Neural cell (in vitro differentiated cells): ENCODE data around the gene S100P. TPM values are rescaled to one million over a fixed set of nuclear protein-coding genes. Genes with fewer than 3 reads are reported as not detected.

Source experiments
- H2AFZ ChIP-seq: fragments of 200-600, 300-800 bp; sonication (generic), shearing (Covaris generic); 2 replicates; pipeline ENCODE4 v1.6.0; 2014; ENCODE audit warnings: low read depth, mild to moderate bottlenecking, antibody characterized with exemption, low read length, moderate library complexity
- H3F3A ChIP-seq: fragments of 200-600 bp; shearing (Covaris generic); 2 replicates; pipeline ENCODE4 v1.6.1; 2016; ENCODE audit warnings: mild to moderate bottlenecking, moderate library complexity, mixed read lengths, antibody characterized with exemption, low read length; ENCODE audit not compliant: insufficient read depth, poor library complexity, severe bottlenecking
- H3K27ac ChIP-seq: fragments of 200-600, 300-800 bp; sonication (generic), shearing (Covaris generic); 2 replicates; pipeline ENCODE4 v1.5.1; 2014; ENCODE audit warnings: mild to moderate bottlenecking, low read length, moderate library complexity
- H3K27me3 ChIP-seq: fragments of 300-800, 200-600 bp; sonication (generic), shearing (Covaris generic); 2 replicates; pipeline ENCODE4 v1.6.0; 2014; ENCODE audit warnings: mild to moderate bottlenecking, low read depth, low read length, moderate library complexity; ENCODE audit not compliant: insufficient read depth
- H3K36me3 ChIP-seq: fragments of 300-800, 200-600 bp; sonication (generic), shearing (Covaris generic); 2 replicates; pipeline ENCODE4 v1.5.1; 2014; ENCODE audit warnings: mild to moderate bottlenecking, antibody characterized with exemption, low read length, moderate library complexity; ENCODE audit not compliant: insufficient read depth
- H3K4me2 ChIP-seq: fragments of 300-800, 200-600 bp; sonication (generic), shearing (Covaris generic); 2 replicates; pipeline ENCODE4 v1.6.0; 2014; ENCODE audit warnings: mild to moderate bottlenecking, low read length
- H3K4me3 ChIP-seq: fragments of 300-800, 200-600 bp; sonication (generic), shearing (Covaris generic); 2 replicates; pipeline ENCODE4 v1.5.1; 2014; ENCODE audit warnings: mild to moderate bottlenecking, low read length, moderate library complexity
- H3K79me2 ChIP-seq: fragments of 200-600 bp; shearing (Covaris generic); replicated peaks from 2 replicates; pipeline ENCODE4 v1.6.0; 2014; ENCODE audit warnings: mild to moderate bottlenecking, low read length, moderate library complexity; ENCODE audit not compliant: insufficient read depth
- H3K9ac ChIP-seq: fragments of 300-800, 200-600 bp; sonication (generic), shearing (Covaris generic); 2 replicates; pipeline ENCODE4 v1.6.1; 2016; ENCODE audit warnings: mild to moderate bottlenecking, low read length, mixed read lengths
- H3K9me2 ChIP-seq: fragments of 200-600 bp; shearing (Covaris generic); 2 replicates; pipeline ENCODE4 v1.6.1; 2016; ENCODE audit warnings: mild to moderate bottlenecking, low read length, mixed read lengths; ENCODE audit not compliant: insufficient read depth
- H3K9me3 ChIP-seq: fragments of 200-600, 300-800 bp; sonication (generic), shearing (Covaris generic); 2 replicates; pipeline ENCODE4 v1.6.1; 2016; ENCODE audit warnings: mild to moderate bottlenecking, mixed run types, low read length, moderate library complexity, mixed read lengths
- H4K20me1 ChIP-seq: fragments of 200-600 bp; shearing (Covaris generic); 2 replicates; pipeline ENCODE4 v1.6.1; 2016; ENCODE audit warnings: mild to moderate bottlenecking, mixed run types; ENCODE audit not compliant: insufficient read depth
- EP300 ChIP-seq: fragments of 450-650 bp; conservative IDR thresholded peaks from 2 replicates; pipeline ENCODE4 v1.6.1; 2014; ENCODE audit warnings: antibody characterized with exemption, mild to moderate bottlenecking, moderate library complexity; ENCODE audit not compliant: poor library complexity, severe bottlenecking
- MXI1 ChIP-seq: fragments of 450-650 bp; conservative IDR thresholded peaks from 2 replicates; pipeline ENCODE4 v1.6.1; 2014; ENCODE audit warnings: antibody characterized with exemption, mild to moderate bottlenecking; ENCODE audit not compliant: poor library complexity, severe bottlenecking
- POLR2AphosphoS5 ChIP-seq: IDR thresholded peaks from 2 replicates; pipeline ENCODE4 v1.6.1; 2012
- RAD21 ChIP-seq: fragments of 450-650 bp; conservative IDR thresholded peaks from 2 replicates; pipeline ENCODE4 v1.6.1; 2014; ENCODE audit warnings: antibody characterized with exemption, mild to moderate bottlenecking, moderate library complexity
- REST ChIP-seq: IDR thresholded peaks from 2 replicates; pipeline ENCODE4 v1.6.1; 2012; ENCODE audit warnings: borderline replicate concordance
- SMC3 ChIP-seq: fragments of 450-650 bp; conservative IDR thresholded peaks from 2 replicates; pipeline ENCODE4 v1.6.1; 2014; ENCODE audit warnings: antibody characterized with exemption, mild to moderate bottlenecking, moderate library complexity; ENCODE audit not compliant: poor library complexity
- TAF1 ChIP-seq: IDR thresholded peaks from 2 replicates; pipeline ENCODE4 v1.6.1; 2012; ENCODE audit warnings: low read depth
- polyA plus RNA-seq: library from polyadenylated mRNA; depleted of rRNA; stranded (reverse); fragments of >200 nt; gene quantifications from 2 replicates; pipeline ENCODE4 v1.2.3, GENCODE V29; 2014
- TF ChIP-seq, protein P1 (sequence below): fragments of 450-650 bp; IDR thresholded peaks from 2 replicates; pipeline ENCODE4 v1.5.1; 2014; ENCODE audit warnings: antibody characterized with exemption, mild to moderate bottlenecking, moderate library complexity; ENCODE audit not compliant: poor library complexity, severe bottlenecking

S100P gene
- polyA plus RNA-seq, 1 donor from 2014 or later = not detected

GRCh38 chr4:6710282-6710681 is 16.6 kb downstream of the S100P start:
- TF ChIP-seq TAF1 (no peak), MXI1 (no peak), SMC3 (no peak), RAD21 (no peak), REST (no peak), EP300 (no peak)
- TF ChIP-seq, protein P1, sequence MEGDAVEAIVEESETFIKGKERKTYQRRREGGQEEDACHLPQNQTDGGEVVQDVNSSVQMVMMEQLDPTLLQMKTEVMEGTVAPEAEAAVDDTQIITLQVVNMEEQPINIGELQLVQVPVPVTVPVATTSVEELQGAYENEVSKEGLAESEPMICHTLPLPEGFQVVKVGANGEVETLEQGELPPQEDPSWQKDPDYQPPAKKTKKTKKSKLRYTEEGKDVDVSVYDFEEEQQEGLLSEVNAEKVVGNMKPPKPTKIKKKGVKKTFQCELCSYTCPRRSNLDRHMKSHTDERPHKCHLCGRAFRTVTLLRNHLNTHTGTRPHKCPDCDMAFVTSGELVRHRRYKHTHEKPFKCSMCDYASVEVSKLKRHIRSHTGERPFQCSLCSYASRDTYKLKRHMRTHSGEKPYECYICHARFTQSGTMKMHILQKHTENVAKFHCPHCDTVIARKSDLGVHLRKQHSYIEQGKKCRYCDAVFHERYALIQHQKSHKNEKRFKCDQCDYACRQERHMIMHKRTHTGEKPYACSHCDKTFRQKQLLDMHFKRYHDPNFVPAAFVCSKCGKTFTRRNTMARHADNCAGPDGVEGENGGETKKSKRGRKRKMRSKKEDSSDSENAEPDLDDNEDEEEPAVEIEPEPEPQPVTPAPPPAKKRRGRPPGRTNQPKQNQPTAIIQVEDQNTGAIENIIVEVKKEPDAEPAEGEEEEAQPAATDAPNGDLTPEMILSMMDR = no peak
- Histone ChIP-seq H3K9ac (peak overlapping the region; percentile 51), H3K79me2 (peaks cover 37% of the 10 kb centered on the region), H3K27me3 (no peaks in the 10 kb centered on the region), H4K20me1 (no peaks in the 10 kb centered on the region), H3K9me3 (no peaks in the 10 kb centered on the region), H3K9me2 (no peaks in the 10 kb centered on the region), H3K4me2 (peak overlapping the region; percentile 35), H3K36me3 (peaks cover 1% of the 10 kb centered on the region), H2AFZ (peak overlapping the region; percentile 95), H3K4me3 (peak overlapping the region; percentile 93), H3K27ac (peak overlapping the region; percentile 75), H3F3A (peaks cover 10% of the 10 kb centered on the region)

- no peaks in the 10 kb centered on the region for H4K20me1 ChIP-seq
- no peaks in the 10 kb centered on the region for H3K36me3 ChIP-seq
- H3K9me2 ChIP-seq = no peaks in the 10 kb centered on the region
- no peak overlapping the region for H3K4me2 ChIP-seq
- no peak overlapping the region for H2AFZ ChIP-seq
- no peaks in the 10 kb centered on the region for H3K9me3 ChIP-seq
- peaks cover 10% of the 10 kb centered on the region for H3F3A ChIP-seq
- H3K4me3 ChIP-seq = no peak overlapping the region
- H3K79me2 ChIP-seq = peaks cover 30% of the 10 kb centered on the region
- H3K9ac ChIP-seq = no peak overlapping the region
- TF ChIP-seq MXI1 (no peak), TAF1 (no peak), POLR2AphosphoS5 (no peak), EP300 (no peak)
- TF ChIP-seq, protein P1 = no peak
- no peaks in the 10 kb centered on the region for H3K27me3 ChIP-seq
- H3K27ac ChIP-seq = no peak overlapping the region
Observed at GRCh38 chr4:6710996-6711395, 17.3 kb downstream of the S100P start.
